ENCODE measurements around the gene SLC41A3.

GRCh38 chr3:126028096-126028495, 55.8 kb downstream of the SLC41A3 start:
- TF ChIP-seq MAFK (IDR thresholded peaks at IDR 0.05; ENCODE audit: low read depth, low read length) (no peak), USF2 (IDR thresholded peaks at IDR 0.05; ENCODE audit: low read depth, low read length) (no peak), POLR2A (IDR thresholded peaks at IDR 0.05; ENCODE audit: low read depth, low read length) (no peak), CTCF (conservative IDR thresholded peaks at IDR 0.05; ENCODE audit: low read depth, low read length) (no peak)

Data from IMR-90 (cell line).